SK-N-SH treated with all-trans-retinoic acid at 6 μM for 48 hours (cell line): ENCODE data around the gene ARF3.

Source experiments
- ATAC-seq: fragments of 200-7000 bp; cut with Tn5 transposase; 3 replicates; pipeline ENCODE4 v1.9.1; 2020; ENCODE audit warnings: mild to moderate bottlenecking, moderate library complexity
- ARNTL ChIP-seq: fragments of 450-650 bp; formaldehyde crosslinking; IDR thresholded peaks from 2 replicates; pipeline ENCODE4 v1.5.0; 2020; ENCODE audit warnings: low read depth, mild to moderate bottlenecking, moderate library complexity, borderline replicate concordance
- CSDC2 ChIP-seq: fragments of 250-450 bp; sonication (Bioruptor Pico); IDR thresholded peaks from 2 replicates; pipeline ENCODE4 v1.5.0; 2020; ENCODE audit warnings: mild to moderate bottlenecking, moderate library complexity
- ESRRG ChIP-seq: fragments of 250-450 bp; sonication (Bioruptor Pico); IDR thresholded peaks from 2 replicates; pipeline ENCODE4 v1.6.1; 2021; ENCODE audit warnings: mild to moderate bottlenecking
- GLIS3 ChIP-seq: fragments of 250-450 bp; sonication (Bioruptor Pico); IDR thresholded peaks from 2 replicates; pipeline ENCODE4 v1.5.0; 2020; ENCODE audit warnings: mild to moderate bottlenecking, moderate library complexity
- ISL1 ChIP-seq: fragments of 250-450 bp; sonication (Bioruptor Pico); IDR thresholded peaks from 2 replicates; pipeline ENCODE4 v2.1.2; 2022; ENCODE audit warnings: mild to moderate bottlenecking, moderate library complexity
- OSR1 ChIP-seq: fragments of 250-450 bp; sonication (Bioruptor Pico); IDR thresholded peaks from 2 replicates; pipeline ENCODE4 v1.8.0; 2022; ENCODE audit warnings: moderate library complexity, mild to moderate bottlenecking, inconsistent platforms
- PPARA ChIP-seq: fragments of 250-450 bp; sonication (Bioruptor Pico); IDR thresholded peaks from 2 replicates; pipeline ENCODE4 v1.5.0; 2020; ENCODE audit warnings: mild to moderate bottlenecking, borderline replicate concordance
- RARB ChIP-seq: fragments of 250-450 bp; sonication (Bioruptor Pico); IDR thresholded peaks from 2 replicates; pipeline ENCODE4 v1.8.0; 2021; ENCODE audit warnings: mild to moderate bottlenecking, moderate library complexity
- SNAI2 ChIP-seq: fragments of 250-450 bp; sonication (Bioruptor Pico); IDR thresholded peaks from 2 replicates; pipeline ENCODE4 v1.5.0; 2020; ENCODE audit warnings: mild to moderate bottlenecking, moderate library complexity
- TCF4 ChIP-seq: fragments of 250-450 bp; sonication (Bioruptor Pico); IDR thresholded peaks from 2 replicates; pipeline ENCODE4 v1.8.0; 2021; ENCODE audit warnings: mild to moderate bottlenecking, moderate library complexity, borderline replicate concordance
- TOX ChIP-seq: fragments of 250-450 bp; sonication (Bioruptor Pico); IDR thresholded peaks from 2 replicates; pipeline ENCODE4 v1.8.0; 2021; ENCODE audit warnings: mild to moderate bottlenecking, moderate library complexity, borderline replicate concordance
- ZFP3 ChIP-seq: fragments of 250-450 bp; sonication (Bioruptor Pico); IDR thresholded peaks from 2 replicates; pipeline ENCODE4 v1.5.0; 2020; ENCODE audit warnings: mild to moderate bottlenecking, moderate library complexity
- ZFP30 ChIP-seq: fragments of 450-650 bp; formaldehyde crosslinking; IDR thresholded peaks from 2 replicates; pipeline ENCODE4 v1.5.0; 2022; ENCODE audit warnings: mild to moderate bottlenecking, moderate library complexity
- ZNF565 ChIP-seq: fragments of 450-650 bp; formaldehyde crosslinking; conservative IDR thresholded peaks from 2 replicates; pipeline ENCODE4 v1.5.0; 2020; ENCODE audit warnings: low read depth, mild to moderate bottlenecking, moderate library complexity
- ZNF70 ChIP-seq: fragments of 450-650 bp; formaldehyde crosslinking; IDR thresholded peaks from 2 replicates; pipeline ENCODE4 v1.5.0; 2020; ENCODE audit warnings: mild to moderate bottlenecking, moderate library complexity
- TF ChIP-seq, protein P1 (sequence below): fragments of 250-450 bp; sonication (Bioruptor Pico); IDR thresholded peaks from 2 replicates; pipeline ENCODE4 v1.5.1; 2020; ENCODE audit warnings: low read depth, mild to moderate bottlenecking, moderate library complexity
- TF ChIP-seq, protein P2 (sequence below): fragments of 250-450 bp; sonication (Bioruptor Pico); IDR thresholded peaks from 2 replicates; pipeline ENCODE4 v1.8.0; 2020; ENCODE audit warnings: mild to moderate bottlenecking, moderate library complexity, borderline replicate concordance
- TF ChIP-seq, protein P3 (sequence below): fragments of 250-450 bp; sonication (Bioruptor Pico); IDR thresholded peaks from 2 replicates; pipeline ENCODE4 v1.5.1; 2021; ENCODE audit warnings: mild to moderate bottlenecking, moderate library complexity
- TF ChIP-seq, protein P4 (sequence below): fragments of 250-450 bp; sonication (Bioruptor Pico); IDR thresholded peaks from 2 replicates; pipeline ENCODE4 v1.8.0; 2021; ENCODE audit warnings: low read depth, mild to moderate bottlenecking, moderate library complexity, borderline replicate concordance

The ARF3 gene

DNA sequence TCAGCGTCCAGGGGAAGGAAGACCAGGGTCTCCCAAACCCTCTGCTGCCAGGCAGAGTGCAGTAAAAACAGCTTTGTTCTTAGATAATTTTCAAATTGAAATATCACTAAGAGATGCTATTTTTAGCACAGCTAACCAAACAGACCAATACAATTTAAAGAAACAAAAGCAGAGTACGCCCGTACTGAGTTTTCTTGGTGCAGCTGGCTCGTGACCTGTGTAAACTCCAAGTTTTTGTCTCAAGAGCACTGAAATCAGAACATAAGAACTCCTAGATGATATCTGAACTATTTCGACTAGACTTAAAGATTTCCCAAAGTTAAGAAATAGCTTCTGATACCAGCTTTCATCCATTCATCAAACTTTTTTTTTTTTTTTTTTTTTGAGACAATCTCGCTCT is 10.3 kb downstream of the ARF3 start (continued):
- TF ChIP-seq, protein P1, sequence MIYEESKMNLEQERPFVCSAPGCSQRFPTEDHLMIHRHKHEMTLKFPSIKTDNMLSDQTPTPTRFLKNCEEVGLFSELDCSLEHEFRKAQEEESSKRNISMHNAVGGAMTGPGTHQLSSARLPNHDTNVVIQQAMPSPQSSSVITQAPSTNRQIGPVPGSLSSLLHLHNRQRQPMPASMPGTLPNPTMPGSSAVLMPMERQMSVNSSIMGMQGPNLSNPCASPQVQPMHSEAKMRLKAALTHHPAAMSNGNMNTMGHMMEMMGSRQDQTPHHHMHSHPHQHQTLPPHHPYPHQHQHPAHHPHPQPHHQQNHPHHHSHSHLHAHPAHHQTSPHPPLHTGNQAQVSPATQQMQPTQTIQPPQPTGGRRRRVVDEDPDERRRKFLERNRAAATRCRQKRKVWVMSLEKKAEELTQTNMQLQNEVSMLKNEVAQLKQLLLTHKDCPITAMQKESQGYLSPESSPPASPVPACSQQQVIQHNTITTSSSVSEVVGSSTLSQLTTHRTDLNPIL (CRISPR knock-in tag) = no peak
- no peak for TF ChIP-seq ESRRG (CRISPR knock-in tag)
- no peak for TF ChIP-seq GLIS3 (CRISPR knock-in tag)
- TF ChIP-seq, all 23 proteins: peak for 0

DNA sequence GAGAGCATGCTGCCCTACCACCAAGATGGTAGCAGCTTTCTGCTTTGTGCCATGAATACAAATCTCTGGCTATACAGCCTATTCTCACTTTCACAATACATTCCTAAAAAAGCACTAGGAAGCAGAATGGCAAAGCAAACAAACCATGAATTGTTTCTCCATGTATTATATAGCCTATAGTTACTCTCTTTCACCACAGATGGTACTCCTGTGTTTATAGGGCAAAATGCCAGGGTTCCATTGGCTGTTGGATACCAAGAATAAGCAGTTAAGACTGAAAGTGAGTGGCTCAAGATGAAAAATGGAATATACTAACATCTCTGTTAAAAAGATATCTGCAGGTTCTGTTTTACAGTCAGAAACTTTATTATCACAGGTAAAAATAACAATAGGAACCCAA is 11.1 kb downstream of the ARF3 start:
- no peak for ATAC-seq
- no peak for TF ChIP-seq ZFP3 (CRISPR knock-in tag)

DNA sequence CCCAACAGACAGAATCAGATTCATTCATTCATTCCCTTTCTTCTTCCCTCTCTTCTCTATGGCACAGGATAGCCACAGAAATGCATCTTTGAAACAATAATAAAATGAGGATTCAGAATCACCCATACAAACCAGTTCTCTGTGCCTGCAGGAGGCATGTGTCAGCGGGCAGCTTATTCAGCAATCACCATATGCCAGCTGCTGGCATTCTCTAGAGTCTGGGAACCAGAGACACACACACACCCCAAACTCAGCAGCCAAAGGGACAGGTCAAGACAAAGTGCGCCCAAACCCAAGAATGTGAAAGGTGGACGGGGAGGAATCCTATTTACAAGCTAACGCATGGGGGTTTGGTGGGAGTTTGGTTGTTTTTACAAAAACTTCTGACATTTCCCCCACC is 14.1 kb downstream of the ARF3 start:
- ATAC-seq = no peak
- TF ChIP-seq, protein P2, sequence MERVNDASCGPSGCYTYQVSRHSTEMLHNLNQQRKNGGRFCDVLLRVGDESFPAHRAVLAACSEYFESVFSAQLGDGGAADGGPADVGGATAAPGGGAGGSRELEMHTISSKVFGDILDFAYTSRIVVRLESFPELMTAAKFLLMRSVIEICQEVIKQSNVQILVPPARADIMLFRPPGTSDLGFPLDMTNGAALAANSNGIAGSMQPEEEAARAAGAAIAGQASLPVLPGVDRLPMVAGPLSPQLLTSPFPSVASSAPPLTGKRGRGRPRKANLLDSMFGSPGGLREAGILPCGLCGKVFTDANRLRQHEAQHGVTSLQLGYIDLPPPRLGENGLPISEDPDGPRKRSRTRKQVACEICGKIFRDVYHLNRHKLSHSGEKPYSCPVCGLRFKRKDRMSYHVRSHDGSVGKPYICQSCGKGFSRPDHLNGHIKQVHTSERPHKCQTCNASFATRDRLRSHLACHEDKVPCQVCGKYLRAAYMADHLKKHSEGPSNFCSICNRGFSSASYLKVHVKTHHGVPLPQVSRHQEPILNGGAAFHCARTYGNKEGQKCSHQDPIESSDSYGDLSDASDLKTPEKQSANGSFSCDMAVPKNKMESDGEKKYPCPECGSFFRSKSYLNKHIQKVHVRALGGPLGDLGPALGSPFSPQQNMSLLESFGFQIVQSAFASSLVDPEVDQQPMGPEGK (CRISPR knock-in tag) = no peak
- TF ChIP-seq CSDC2 (CRISPR knock-in tag) = no peak
- TF ChIP-seq ZFP30 (CRISPR knock-in tag) = no peak
- TF ChIP-seq ISL1 (CRISPR knock-in tag) = no peak
- TF ChIP-seq, protein P3, sequence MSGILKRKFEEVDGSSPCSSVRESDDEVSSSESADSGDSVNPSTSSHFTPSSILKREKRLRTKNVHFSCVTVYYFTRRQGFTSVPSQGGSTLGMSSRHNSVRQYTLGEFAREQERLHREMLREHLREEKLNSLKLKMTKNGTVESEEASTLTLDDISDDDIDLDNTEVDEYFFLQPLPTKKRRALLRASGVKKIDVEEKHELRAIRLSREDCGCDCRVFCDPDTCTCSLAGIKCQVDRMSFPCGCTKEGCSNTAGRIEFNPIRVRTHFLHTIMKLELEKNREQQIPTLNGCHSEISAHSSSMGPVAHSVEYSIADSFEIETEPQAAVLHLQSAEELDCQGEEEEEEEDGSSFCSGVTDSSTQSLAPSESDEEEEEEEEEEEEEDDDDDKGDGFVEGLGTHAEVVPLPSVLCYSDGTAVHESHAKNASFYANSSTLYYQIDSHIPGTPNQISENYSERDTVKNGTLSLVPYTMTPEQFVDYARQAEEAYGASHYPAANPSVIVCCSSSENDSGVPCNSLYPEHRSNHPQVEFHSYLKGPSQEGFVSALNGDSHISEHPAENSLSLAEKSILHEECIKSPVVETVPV (CRISPR knock-in tag) = no peak
- TF ChIP-seq, protein P4, sequence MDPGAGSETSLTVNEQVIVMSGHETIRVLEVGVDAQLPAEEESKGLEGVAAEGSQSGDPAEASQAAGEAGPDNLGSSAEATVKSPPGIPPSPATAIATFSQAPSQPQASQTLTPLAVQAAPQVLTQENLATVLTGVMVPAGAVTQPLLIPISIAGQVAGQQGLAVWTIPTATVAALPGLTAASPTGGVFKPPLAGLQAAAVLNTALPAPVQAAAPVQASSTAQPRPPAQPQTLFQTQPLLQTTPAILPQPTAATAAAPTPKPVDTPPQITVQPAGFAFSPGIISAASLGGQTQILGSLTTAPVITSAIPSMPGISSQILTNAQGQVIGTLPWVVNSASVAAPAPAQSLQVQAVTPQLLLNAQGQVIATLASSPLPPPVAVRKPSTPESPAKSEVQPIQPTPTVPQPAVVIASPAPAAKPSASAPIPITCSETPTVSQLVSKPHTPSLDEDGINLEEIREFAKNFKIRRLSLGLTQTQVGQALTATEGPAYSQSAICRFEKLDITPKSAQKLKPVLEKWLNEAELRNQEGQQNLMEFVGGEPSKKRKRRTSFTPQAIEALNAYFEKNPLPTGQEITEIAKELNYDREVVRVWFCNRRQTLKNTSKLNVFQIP = no peak
- TF ChIP-seq, protein P1 (CRISPR knock-in tag) = no peak
- TF ChIP-seq GLIS3 (CRISPR knock-in tag) = no peak
- TF ChIP-seq PPARA = no peak
- TF ChIP-seq, all 23 proteins: peak for 0

DNA sequence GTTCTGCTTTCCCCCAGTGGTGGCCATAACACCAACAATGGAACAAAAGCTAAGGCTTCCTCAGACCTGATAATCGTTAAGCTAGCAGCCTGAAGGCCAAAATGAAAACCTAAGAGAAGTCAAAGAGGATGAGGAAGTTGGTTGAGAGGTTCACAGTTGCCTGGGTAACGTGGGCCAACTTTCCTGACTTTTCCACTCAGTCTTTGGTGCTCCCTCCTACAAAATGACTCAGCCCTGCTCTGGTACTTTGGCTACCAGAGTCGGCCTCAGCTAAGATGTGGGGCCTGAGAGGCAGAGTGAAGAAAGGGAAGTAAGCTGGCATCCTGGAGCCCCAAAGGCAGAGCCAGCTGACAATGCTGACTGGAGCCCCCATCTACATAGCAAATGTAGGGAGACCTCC is 17.1 kb downstream of the ARF3 start:
- TF ChIP-seq ZFP30 (CRISPR knock-in tag) = no peak
- no peak for TF ChIP-seq SNAI2 (CRISPR knock-in tag)
- TF ChIP-seq ESRRG (CRISPR knock-in tag) = no peak
- TF ChIP-seq PPARA = no peak
- TF ChIP-seq RARB (CRISPR knock-in tag) = no peak
- TF ChIP-seq, protein P2 (CRISPR knock-in tag) = no peak
- TF ChIP-seq TCF4 (CRISPR knock-in tag) = no peak
- TF ChIP-seq ZNF70 = no peak
- TF ChIP-seq, protein P4 = no peak
- no peak for TF ChIP-seq TOX (CRISPR knock-in tag)
- no peak for TF ChIP-seq CSDC2 (CRISPR knock-in tag)
- no peak for TF ChIP-seq OSR1 (CRISPR knock-in tag)
- TF ChIP-seq ZFP3 (CRISPR knock-in tag) = no peak
- TF ChIP-seq GLIS3 (CRISPR knock-in tag) = no peak
- TF ChIP-seq ISL1 (CRISPR knock-in tag) = no peak
- TF ChIP-seq ARNTL (CRISPR knock-in tag) = no peak
- TF ChIP-seq, protein P1 (CRISPR knock-in tag) = no peak
- no peak for TF ChIP-seq ZNF565 (CRISPR knock-in tag)
- TF ChIP-seq, protein P3 (CRISPR knock-in tag) = no peak
- no peak for ATAC-seq
